ENCODE measurements around the gene NLGN1. TPM values are rescaled to one million over a fixed set of nuclear protein-coding genes. Genes with fewer than 3 reads are reported as not detected.

Gene NLGN1
- total and polyA plus RNA-seq, 4 experiments from 2014 or later, result not detected

DNA sequence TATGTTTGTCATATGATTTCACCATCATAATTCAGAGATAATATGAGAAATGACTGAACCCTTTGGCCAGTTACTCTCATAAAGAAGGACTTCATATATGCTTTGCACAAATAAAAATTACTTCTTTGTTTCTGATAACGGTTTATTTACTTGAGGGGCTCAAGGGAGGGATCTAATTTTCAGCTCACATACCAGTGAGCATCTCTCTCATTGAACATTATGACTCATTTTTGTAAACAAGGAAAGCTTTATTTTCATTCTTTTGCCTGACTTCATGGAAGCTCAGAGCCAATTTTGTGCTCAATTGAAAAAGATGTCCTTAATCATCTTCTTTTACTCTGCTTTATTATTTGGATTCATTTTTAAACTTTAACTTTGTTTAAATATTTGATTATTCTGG is 5.8 kb downstream of the NLGN1 start:
- H3K27me3 Mint-ChIP-seq, result peaks cover 10% of the 10 kb centered on the region in 2 donors
- H3K9me3 Mint-ChIP-seq, result peaks cover 0 to 5% (median under 1%) of the 10 kb centered on the region in 8 donors
- DNase-seq, result no peak
- H3K4me3 Mint-ChIP-seq, result no peak overlapping the region
- intact Hi-C loops (cut with micrococcal nuclease), result no loop called here
- peaks cover 0 to 1% (median 0%) of the 10 kb centered on the region in 4 donors for H3K4me1 Mint-ChIP-seq
- ChIA-PET CTCF (ENCODE audit: partially characterized antibody) (interaction anchor here (0.8 kb wide), 1 partner anchor 12 kb away, joined by 3 read pairs; no protein-coding TSS in a partner anchor), POLR2A (ENCODE audit: partially characterized antibody) (no interaction called here)
- no peak overlapping the region for H3K27ac ChIP-seq (ENCODE audit: low read depth, low read length)
- H3K27me3 ChIP-seq (ENCODE audit: insufficient read depth, low read length), result peaks cover under 1% of the 10 kb centered on the region
- no peak overlapping the region for H3K4me3 ChIP-seq (ENCODE audit: low read length in 2 of 2)
- H3K4me1 ChIP-seq (ENCODE audit: insufficient read depth, low read length), result no peaks in the 10 kb centered on the region
- no peaks in the 10 kb centered on the region for H3K36me3 Mint-ChIP-seq
- H3K36me3 ChIP-seq (ENCODE audit: insufficient read depth, low read length), result no peaks in the 10 kb centered on the region
- H3K27ac Mint-ChIP-seq, result no peak overlapping the region
- H3K9me3 ChIP-seq (ENCODE audit: control insufficient read depth in 1 of 2, low read length in 2 of 2), result no peaks in the 10 kb centered on the region

DNA sequence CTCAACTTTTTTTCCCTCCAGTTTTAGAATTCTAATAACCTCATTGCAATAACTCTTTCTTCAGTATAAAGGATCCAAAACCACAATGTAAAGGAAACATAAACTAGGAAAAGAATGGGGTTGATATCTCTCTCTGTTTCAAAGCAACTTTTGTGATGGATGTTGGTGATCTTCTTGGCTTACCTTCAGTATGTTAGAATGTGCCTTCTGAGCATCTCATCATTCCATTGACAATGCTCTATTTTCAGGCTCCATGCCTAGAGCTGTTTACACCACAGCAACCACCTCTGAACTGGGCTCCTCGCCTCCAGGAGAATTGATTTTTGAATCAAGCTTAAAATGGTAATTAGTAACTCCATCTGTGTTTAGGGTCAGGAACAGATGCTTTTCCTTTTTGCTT is 6.6 kb downstream of the NLGN1 start:
- no peaks in the 10 kb centered on the region for H3K36me3 Mint-ChIP-seq
- POLR2A ChIA-PET (ENCODE audit: partially characterized antibody), result no interaction called here
- Histone ChIP-seq H3K27me3 (ENCODE audit: insufficient read depth, low read length) (no peaks in the 10 kb centered on the region), H3K4me3 (ENCODE audit: low read length in 2 of 2) (no peak overlapping the region), H3K27ac (ENCODE audit: low read depth, low read length) (no peak overlapping the region), H3K4me1 (ENCODE audit: insufficient read depth, low read length) (no peaks in the 10 kb centered on the region), H3K9me3 (ENCODE audit: control insufficient read depth in 1 of 2, low read length in 2 of 2) (no peaks in the 10 kb centered on the region), H3K36me3 (ENCODE audit: insufficient read depth, low read length) (no peaks in the 10 kb centered on the region)
- CTCF ChIA-PET (ENCODE audit: partially characterized antibody), result no interaction called here
- intact Hi-C loops (cut with micrococcal nuclease), result no loop called here
- H3K9me3 Mint-ChIP-seq, result peaks cover 0 to 4% (median under 1%) of the 10 kb centered on the region in 8 donors
- no peak for DNase-seq
- peaks cover 3% of the 10 kb centered on the region in 2 donors for H3K27me3 Mint-ChIP-seq
- H3K4me3 Mint-ChIP-seq, result no peak overlapping the region
- H3K27ac Mint-ChIP-seq, result no peak overlapping the region
- no peaks in the 10 kb centered on the region for H3K4me1 Mint-ChIP-seq

GRCh38 chr3:173410436-173410835 is 12.9 kb downstream of the NLGN1 start:
- POLR2A ChIA-PET (ENCODE audit: partially characterized antibody), result no interaction called here

GRCh38 chr3:173410849-173411248 is 13.3 kb downstream of the NLGN1 start:
- DNase-seq, result no peak
- Mint-ChIP-seq H3K4me1 (no peaks in the 10 kb centered on the region), H3K36me3 (no peaks in the 10 kb centered on the region), H3K27ac (no peak overlapping the region), H3K9me3 (no peaks in the 10 kb centered on the region), H3K27me3 (no peaks in the 10 kb centered on the region), H3K4me3 (no peak overlapping the region)
- intact Hi-C loops (cut with micrococcal nuclease), result no loop called here
- ChIA-PET POLR2A (ENCODE audit: partially characterized antibody) (no interaction called here), CTCF (ENCODE audit: partially characterized antibody) (no interaction called here)
- Histone ChIP-seq H3K4me3 (ENCODE audit: low read length in 2 of 2) (no peak overlapping the region), H3K27ac (ENCODE audit: low read depth, low read length) (no peak overlapping the region), H3K9me3 (ENCODE audit: control insufficient read depth in 1 of 2, low read length in 2 of 2) (no peaks in the 10 kb centered on the region), H3K36me3 (ENCODE audit: insufficient read depth, low read length) (no peaks in the 10 kb centered on the region), H3K4me1 (ENCODE audit: insufficient read depth, low read length) (no peaks in the 10 kb centered on the region), H3K27me3 (ENCODE audit: insufficient read depth, low read length) (no peaks in the 10 kb centered on the region)

More at GRCh38 chr3:173410436-173410835, 12.9 kb downstream of the NLGN1 start:
- H3K4me3 ChIP-seq (ENCODE audit: low read length in 2 of 2), result no peak overlapping the region
- DNase-seq, result no peak
- Mint-ChIP-seq H3K4me1 (no peaks in the 10 kb centered on the region), H3K27ac (no peak overlapping the region), H3K9me3 (no peaks in the 10 kb centered on the region), H3K27me3 (no peaks in the 10 kb centered on the region), H3K36me3 (no peaks in the 10 kb centered on the region), H3K4me3 (no peak overlapping the region)
- no peaks in the 10 kb centered on the region for H3K27me3 ChIP-seq (ENCODE audit: insufficient read depth, low read length)
- H3K36me3 ChIP-seq (ENCODE audit: insufficient read depth, low read length), result no peaks in the 10 kb centered on the region
- no peaks in the 10 kb centered on the region for H3K4me1 ChIP-seq (ENCODE audit: insufficient read depth, low read length)
- intact Hi-C loops (cut with micrococcal nuclease), result no loop called here
- CTCF ChIA-PET (ENCODE audit: partially characterized antibody), result no interaction called here
- no peak overlapping the region for H3K27ac ChIP-seq (ENCODE audit: low read depth, low read length)
- H3K9me3 ChIP-seq (ENCODE audit: control insufficient read depth in 1 of 2, low read length in 2 of 2), result no peaks in the 10 kb centered on the region

- intact Hi-C loops (cut with micrococcal nuclease), result no loop called here
- Mint-ChIP-seq H3K9me3 (no peaks in the 10 kb centered on the region), H3K4me1 (no peaks in the 10 kb centered on the region), H3K27ac (no peak overlapping the region), H3K4me3 (no peak overlapping the region), H3K36me3 (no peaks in the 10 kb centered on the region), H3K27me3 (no peaks in the 10 kb centered on the region)
- ChIA-PET POLR2A (ENCODE audit: partially characterized antibody) (no interaction called here), CTCF (ENCODE audit: partially characterized antibody) (no interaction called here)
- no peak overlapping the region for H3K4me3 ChIP-seq (ENCODE audit: low read length in 2 of 2)
- H3K9me3 ChIP-seq (ENCODE audit: control insufficient read depth in 1 of 2, low read length in 2 of 2), result no peaks in the 10 kb centered on the region
- no peak for DNase-seq
- no peaks in the 10 kb centered on the region for H3K36me3 ChIP-seq (ENCODE audit: insufficient read depth, low read length)
- no peaks in the 10 kb centered on the region for H3K27me3 ChIP-seq (ENCODE audit: insufficient read depth, low read length)
- H3K4me1 ChIP-seq (ENCODE audit: insufficient read depth, low read length), result no peaks in the 10 kb centered on the region
- no peak overlapping the region for H3K27ac ChIP-seq (ENCODE audit: low read depth, low read length)
These were observed 13.9 kb downstream of the NLGN1 start for GRCh38 chr3:173411375-173411973.

GRCh38 chr3:173416070-173416469 is 18.5 kb downstream of the NLGN1 start:
- Mint-ChIP-seq H3K27ac (no peak overlapping the region), H3K36me3 (no peaks in the 10 kb centered on the region), H3K4me1 (no peaks in the 10 kb centered on the region), H3K9me3 (peaks cover 0 to 4% (median 0%) of the 10 kb centered on the region in 8 donors), H3K27me3 (no peaks in the 10 kb centered on the region), H3K4me3 (no peak overlapping the region)
- Histone ChIP-seq H3K27me3 (ENCODE audit: insufficient read depth, low read length) (no peaks in the 10 kb centered on the region), H3K9me3 (ENCODE audit: control insufficient read depth in 1 of 2, low read length in 2 of 2) (no peaks in the 10 kb centered on the region), H3K27ac (ENCODE audit: low read depth, low read length) (no peak overlapping the region), H3K36me3 (ENCODE audit: insufficient read depth, low read length) (no peaks in the 10 kb centered on the region), H3K4me1 (ENCODE audit: insufficient read depth, low read length) (no peaks in the 10 kb centered on the region), H3K4me3 (ENCODE audit: low read length in 2 of 2) (no peak overlapping the region)
- POLR2A ChIA-PET (ENCODE audit: partially characterized antibody), result no interaction called here
- CTCF ChIA-PET (ENCODE audit: partially characterized antibody), result no interaction called here
- intact Hi-C loops (cut with micrococcal nuclease), result no loop called here
- no peak for DNase-seq

DNA sequence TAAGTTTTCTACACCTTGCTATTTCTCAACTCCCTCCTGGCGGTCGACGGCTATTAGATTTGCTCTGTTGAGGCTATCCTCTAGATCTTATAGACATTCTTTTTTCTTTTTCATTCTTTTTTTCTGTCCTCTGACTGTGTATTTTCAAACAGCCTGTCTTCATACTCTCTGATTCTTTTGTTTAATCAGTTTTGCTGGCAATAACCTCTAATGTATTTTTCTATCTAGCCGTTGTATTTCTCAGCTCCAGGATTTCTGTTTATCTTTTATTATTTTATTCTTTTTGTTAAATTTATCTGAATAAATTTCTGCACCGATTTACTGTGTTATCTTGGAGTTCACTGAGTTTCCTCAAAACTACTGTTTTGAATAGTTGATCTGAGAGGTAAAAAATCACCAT is 31.5 kb downstream of the NLGN1 start:
- no peak for DNase-seq
- Mint-ChIP-seq H3K27ac (no peak overlapping the region), H3K27me3 (no peaks in the 10 kb centered on the region), H3K9me3 (peaks cover 0 to 41% (median 20%) of the 10 kb centered on the region in 8 donors), H3K4me3 (no peak overlapping the region), H3K4me1 (no peaks in the 10 kb centered on the region), H3K36me3 (no peaks in the 10 kb centered on the region)
- intact Hi-C loops (cut with micrococcal nuclease), result no loop called here
- Histone ChIP-seq H3K27ac (ENCODE audit: low read depth, low read length) (no peak overlapping the region), H3K4me3 (ENCODE audit: low read length in 2 of 2) (no peak overlapping the region), H3K4me1 (ENCODE audit: insufficient read depth, low read length) (no peaks in the 10 kb centered on the region), H3K27me3 (ENCODE audit: insufficient read depth, low read length) (no peaks in the 10 kb centered on the region), H3K36me3 (ENCODE audit: insufficient read depth, low read length) (no peaks in the 10 kb centered on the region), H3K9me3 (ENCODE audit: control insufficient read depth in 1 of 2, low read length in 2 of 2) (peaks cover 0 to 12% of the 10 kb centered on the region in 2 donors)
- ChIA-PET CTCF (ENCODE audit: partially characterized antibody) (no interaction called here), POLR2A (ENCODE audit: partially characterized antibody) (no interaction called here)

- Mint-ChIP-seq H3K4me1 (no peaks in the 10 kb centered on the region), H3K27me3 (no peaks in the 10 kb centered on the region), H3K27ac (no peak overlapping the region), H3K9me3 (peaks cover 0 to 41% (median 20%) of the 10 kb centered on the region in 8 donors), H3K36me3 (no peaks in the 10 kb centered on the region), H3K4me3 (no peak overlapping the region)
- no peaks in the 10 kb centered on the region for H3K27me3 ChIP-seq (ENCODE audit: insufficient read depth, low read length)
- no peaks in the 10 kb centered on the region for H3K36me3 ChIP-seq (ENCODE audit: insufficient read depth, low read length)
- DNase-seq, result no peak
- no peak overlapping the region for H3K27ac ChIP-seq (ENCODE audit: low read depth, low read length)
- ChIA-PET CTCF (ENCODE audit: partially characterized antibody) (no interaction called here), POLR2A (ENCODE audit: partially characterized antibody) (no interaction called here)
- H3K4me1 ChIP-seq (ENCODE audit: insufficient read depth, low read length), result no peaks in the 10 kb centered on the region
- no peak overlapping the region for H3K4me3 ChIP-seq (ENCODE audit: low read length in 2 of 2)
- peaks cover 0 to 12% of the 10 kb centered on the region in 2 donors for H3K9me3 ChIP-seq (ENCODE audit: control insufficient read depth in 1 of 2, low read length in 2 of 2)
- intact Hi-C loops (cut with micrococcal nuclease), result no loop called here
These were observed 32.0 kb downstream of the NLGN1 start for GRCh38 chr3:173429527-173429926.
